ENCODE results near the gene MGME1. TPM values are rescaled to one million over a fixed set of nuclear protein-coding genes. Genes with fewer than 3 reads are reported as not detected.

Gene MGME1
- total and polyA plus RNA-seq, 2 donors (not counting 1 experiment from before 2014, with no cell fraction given): 11.7 to 11.9 TPM

DNA sequence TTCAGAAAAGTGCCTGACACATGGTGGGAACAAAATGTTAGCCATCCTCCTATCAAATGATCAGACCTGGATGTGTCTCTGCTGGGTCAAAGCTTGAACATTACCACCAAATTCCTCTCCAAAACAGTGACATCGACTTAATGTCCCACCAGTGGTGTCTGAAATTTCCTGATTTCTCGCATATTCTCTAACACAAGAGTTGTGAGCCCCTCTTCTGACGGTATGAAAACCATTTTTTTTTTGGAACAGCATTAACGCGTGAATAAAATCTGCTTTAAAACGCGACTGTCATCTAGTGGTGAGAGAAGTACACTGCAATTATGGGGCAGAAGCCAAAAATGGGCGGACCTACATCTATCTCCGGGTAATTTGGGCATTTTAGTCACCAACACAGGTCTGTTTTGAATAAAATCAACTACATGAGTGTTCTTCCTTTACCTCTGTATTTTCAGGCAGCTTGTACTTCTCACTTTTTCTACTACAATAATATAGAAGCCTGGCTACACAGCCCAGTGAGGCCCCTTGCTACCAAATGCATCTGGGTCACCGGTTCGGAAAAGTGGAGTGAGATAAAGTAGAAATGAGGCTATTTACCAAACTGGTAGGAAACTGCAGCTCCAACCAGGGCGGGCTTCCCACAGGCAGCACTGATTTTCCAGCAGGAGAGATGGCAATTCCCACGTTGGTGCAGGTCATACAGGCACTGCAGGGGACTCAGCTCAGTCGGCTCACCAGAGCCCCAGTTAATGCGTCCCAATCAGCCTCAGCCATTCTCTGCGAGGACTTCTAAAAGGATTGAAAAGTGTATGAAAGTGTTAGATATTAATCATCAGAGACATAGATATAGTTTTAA, 27.4 kb downstream of the MGME1 start:
- Histone ChIP-seq H3K79me2 (ENCODE audit: control insufficient read depth, insufficient read depth, low read length) (no peaks in the 10 kb centered on the region), H3K27me3 (ENCODE audit: control insufficient read depth, insufficient read depth, low read length) (peaks cover 2% of the 10 kb centered on the region), H3K4me1 (ENCODE audit: control insufficient read depth, extremely low read depth, insufficient read depth, low read length) (no peaks in the 10 kb centered on the region), H3K9ac (ENCODE audit: insufficient read depth, low read length) (no peak overlapping the region), H2AFZ (ENCODE audit: low read length) (peak overlapping the region; percentile 82), H3K4me3 (replicated peaks in 1 of 4; ENCODE audit: control extremely low read depth in 1 of 4, insufficient read depth in 1 of 4, low read depth in 3 of 4, low read length in 4 of 4) (peak overlapping the region in 1 of 4 experiments; percentile 12), H3K4me2 (ENCODE audit: extremely low read depth, insufficient read depth, low read length) (peak overlapping the region; percentile 20), H3K9me3 (ENCODE audit: control insufficient read depth, insufficient read depth, low read depth, low read length) (no peaks in the 10 kb centered on the region), H4K20me1 (ENCODE audit: control insufficient read depth, extremely low read depth, insufficient read depth, low read length) (no peaks in the 10 kb centered on the region), H3K36me3 (ENCODE audit: control insufficient read depth, insufficient read depth, low read length) (no peaks in the 10 kb centered on the region), H3K27ac (ENCODE audit: insufficient read depth, low read length) (no peak overlapping the region)
- TF ChIP-seq EZH2 (IDR thresholded peaks at IDR 0.05; ENCODE audit: low read length, missing control alignments): no peak
- TF ChIP-seq, protein P1, sequence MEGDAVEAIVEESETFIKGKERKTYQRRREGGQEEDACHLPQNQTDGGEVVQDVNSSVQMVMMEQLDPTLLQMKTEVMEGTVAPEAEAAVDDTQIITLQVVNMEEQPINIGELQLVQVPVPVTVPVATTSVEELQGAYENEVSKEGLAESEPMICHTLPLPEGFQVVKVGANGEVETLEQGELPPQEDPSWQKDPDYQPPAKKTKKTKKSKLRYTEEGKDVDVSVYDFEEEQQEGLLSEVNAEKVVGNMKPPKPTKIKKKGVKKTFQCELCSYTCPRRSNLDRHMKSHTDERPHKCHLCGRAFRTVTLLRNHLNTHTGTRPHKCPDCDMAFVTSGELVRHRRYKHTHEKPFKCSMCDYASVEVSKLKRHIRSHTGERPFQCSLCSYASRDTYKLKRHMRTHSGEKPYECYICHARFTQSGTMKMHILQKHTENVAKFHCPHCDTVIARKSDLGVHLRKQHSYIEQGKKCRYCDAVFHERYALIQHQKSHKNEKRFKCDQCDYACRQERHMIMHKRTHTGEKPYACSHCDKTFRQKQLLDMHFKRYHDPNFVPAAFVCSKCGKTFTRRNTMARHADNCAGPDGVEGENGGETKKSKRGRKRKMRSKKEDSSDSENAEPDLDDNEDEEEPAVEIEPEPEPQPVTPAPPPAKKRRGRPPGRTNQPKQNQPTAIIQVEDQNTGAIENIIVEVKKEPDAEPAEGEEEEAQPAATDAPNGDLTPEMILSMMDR (conservative IDR thresholded peaks at IDR 0.05 in 1 of 2, IDR thresholded peaks at IDR 0.05 in 1 of 2; ENCODE audit: low read depth in 1 of 2, low read length in 2 of 2): peak; percentile 99
- DNase-seq (ENCODE audit: low read depth in 2 of 2): peak; percentile 62 to 78

DNA sequence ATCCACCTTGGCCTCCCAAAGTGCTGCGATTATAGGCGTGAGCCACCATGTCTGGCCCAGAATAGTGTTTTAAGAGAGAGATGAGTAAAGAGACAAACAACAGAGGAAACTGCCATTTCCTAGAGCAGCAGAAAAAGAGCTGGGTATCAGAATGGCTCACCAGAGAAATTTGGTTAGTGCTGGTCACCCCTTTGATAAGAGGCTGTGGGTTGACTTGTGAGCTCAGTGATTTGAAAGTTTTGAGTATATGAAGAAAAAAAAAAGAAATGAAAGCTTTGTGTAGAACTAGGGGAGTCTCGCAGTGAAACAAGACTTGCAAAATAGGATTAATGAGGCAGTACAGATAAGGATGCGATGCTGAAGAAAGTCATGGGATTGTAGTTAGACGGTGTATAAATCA, 29.6 kb downstream of the MGME1 start:
- Histone ChIP-seq H3K27me3 (ENCODE audit: control insufficient read depth, insufficient read depth, low read length) (peaks cover 2% of the 10 kb centered on the region), H2AFZ (ENCODE audit: low read length) (no peak overlapping the region), H3K79me2 (ENCODE audit: control insufficient read depth, insufficient read depth, low read length) (no peaks in the 10 kb centered on the region), H3K4me3 (replicated peaks in 1 of 4; ENCODE audit: control extremely low read depth in 1 of 4, insufficient read depth in 1 of 4, low read depth in 3 of 4, low read length in 4 of 4) (no peak overlapping the region), H3K9ac (ENCODE audit: insufficient read depth, low read length) (no peak overlapping the region), H3K4me2 (ENCODE audit: extremely low read depth, insufficient read depth, low read length) (no peak overlapping the region), H3K9me3 (ENCODE audit: control insufficient read depth, insufficient read depth, low read depth, low read length) (no peaks in the 10 kb centered on the region), H3K36me3 (ENCODE audit: control insufficient read depth, insufficient read depth, low read length) (no peaks in the 10 kb centered on the region), H4K20me1 (ENCODE audit: control insufficient read depth, extremely low read depth, insufficient read depth, low read length) (no peaks in the 10 kb centered on the region), H3K4me1 (ENCODE audit: control insufficient read depth, extremely low read depth, insufficient read depth, low read length) (no peaks in the 10 kb centered on the region), H3K27ac (ENCODE audit: insufficient read depth, low read length) (no peak overlapping the region)
- DNase-seq (ENCODE audit: low read depth in 2 of 2): no peak
- TF ChIP-seq EZH2 (IDR thresholded peaks at IDR 0.05; ENCODE audit: low read length, missing control alignments): no peak
- TF ChIP-seq, protein P1 (conservative IDR thresholded peaks at IDR 0.05 in 1 of 2, IDR thresholded peaks at IDR 0.05 in 1 of 2; ENCODE audit: low read depth in 1 of 2, low read length in 2 of 2): no peak

DNA sequence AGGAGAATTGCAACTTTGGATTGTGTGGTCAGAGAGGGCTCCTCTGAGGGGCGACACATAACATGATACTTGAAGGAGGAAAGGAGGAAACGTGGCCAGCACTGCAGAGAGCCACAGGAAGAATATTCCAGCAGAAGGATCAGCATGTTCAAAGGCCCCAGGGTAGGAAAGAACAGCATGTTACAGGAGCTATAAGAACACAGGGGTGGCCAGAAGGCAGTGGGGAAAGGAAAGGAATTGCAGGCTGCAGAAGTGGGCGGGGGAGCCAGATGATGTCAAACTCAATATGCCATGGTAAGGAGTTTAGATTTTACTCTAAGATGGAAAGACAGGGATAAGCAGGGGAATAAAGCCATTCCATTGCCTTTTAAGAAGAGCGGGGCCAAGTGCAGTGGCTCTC, 30.7 kb downstream of the MGME1 start:
- H3K27me3 ChIP-seq (ENCODE audit: control insufficient read depth, insufficient read depth, low read length): peaks cover 2% of the 10 kb centered on the region
- H3K36me3 ChIP-seq (ENCODE audit: control insufficient read depth, insufficient read depth, low read length): no peaks in the 10 kb centered on the region
- H4K20me1 ChIP-seq (ENCODE audit: control insufficient read depth, extremely low read depth, insufficient read depth, low read length): no peaks in the 10 kb centered on the region
- no peak overlapping the region for H3K27ac ChIP-seq (ENCODE audit: insufficient read depth, low read length)
- H3K79me2 ChIP-seq (ENCODE audit: control insufficient read depth, insufficient read depth, low read length): no peaks in the 10 kb centered on the region
- no peak overlapping the region for H3K4me2 ChIP-seq (ENCODE audit: extremely low read depth, insufficient read depth, low read length)
- no peak overlapping the region for H2AFZ ChIP-seq (ENCODE audit: low read length)
- DNase-seq (ENCODE audit: low read depth in 2 of 2): no peak
- no peak overlapping the region for H3K4me3 ChIP-seq (replicated peaks in 1 of 4; ENCODE audit: control extremely low read depth in 1 of 4, insufficient read depth in 1 of 4, low read depth in 3 of 4, low read length in 4 of 4)
- peaks cover 2% of the 10 kb centered on the region for H3K4me1 ChIP-seq (ENCODE audit: control insufficient read depth, extremely low read depth, insufficient read depth, low read length)
- H3K9me3 ChIP-seq (ENCODE audit: control insufficient read depth, insufficient read depth, low read depth, low read length): no peaks in the 10 kb centered on the region
- H3K9ac ChIP-seq (ENCODE audit: insufficient read depth, low read length): no peak overlapping the region
- TF ChIP-seq, protein P1 (conservative IDR thresholded peaks at IDR 0.05 in 1 of 2, IDR thresholded peaks at IDR 0.05 in 1 of 2; ENCODE audit: low read depth in 1 of 2, low read length in 2 of 2): no peak
- no peak for TF ChIP-seq EZH2 (IDR thresholded peaks at IDR 0.05; ENCODE audit: low read length, missing control alignments)

Data from fibroblast of lung (primary cell).